Keratinocyte (primary cell): ENCODE measurements around the gene PARP11.
"Not testable (repeated sequence)": the region's sequence is repeated elsewhere in the genome, so short reads cannot be mapped to it uniquely, and the experiment has no call there.

ENCODE experiments used
- CTCF ChIP-seq, 3 experiments: IDR thresholded peaks in 1 of 3; conservative IDR thresholded peaks in 1 of 3; optimal IDR thresholded peaks in 1 of 3; 2 replicates in 2 of 3; 3 replicates in 1 of 3; pipeline versions ENCODE3 to v1.5.1; 2011; ENCODE audit warnings: low read length in 3 of 3, mild to moderate bottlenecking in 3 of 3, moderate library complexity in 2 of 3, control low read depth in 1 of 3, inconsistent platforms in 1 of 3; ENCODE audit not compliant: insufficient read depth in 2 of 3; ENCODE audit errors: extremely low read depth in 1 of 3
- EZH2 ChIP-seq: IDR thresholded peaks from one replicate; pipeline ENCODE4 v1.6.1; 2012; ENCODE audit warnings: inconsistent platforms, mild to moderate bottlenecking, low read length, moderate library complexity

- TF ChIP-seq CTCF (optimal IDR thresholded peaks at IDR 0.05 in 1 of 3, IDR thresholded peaks at IDR 0.05 in 1 of 3, conservative IDR thresholded peaks at IDR 0.05 in 1 of 3; ENCODE audit: extremely low read depth in 1 of 3, insufficient read depth in 2 of 3, low read length in 3 of 3); EZH2: not testable (repeated sequence)
Measured at GRCh38 chr12:3838701-3839548, 34.3 kb downstream of the PARP11 start.
